ENCODE data around the gene UCN2. TPM values are rescaled to one million over a fixed set of nuclear protein-coding genes. Genes with fewer than 3 reads are reported as not detected.

Gene UCN2
- total and polyA plus RNA-seq, 2 of the 4 experiments (the other 2 are of a cell fraction): 0.54 to 2.7 TPM

DNA sequence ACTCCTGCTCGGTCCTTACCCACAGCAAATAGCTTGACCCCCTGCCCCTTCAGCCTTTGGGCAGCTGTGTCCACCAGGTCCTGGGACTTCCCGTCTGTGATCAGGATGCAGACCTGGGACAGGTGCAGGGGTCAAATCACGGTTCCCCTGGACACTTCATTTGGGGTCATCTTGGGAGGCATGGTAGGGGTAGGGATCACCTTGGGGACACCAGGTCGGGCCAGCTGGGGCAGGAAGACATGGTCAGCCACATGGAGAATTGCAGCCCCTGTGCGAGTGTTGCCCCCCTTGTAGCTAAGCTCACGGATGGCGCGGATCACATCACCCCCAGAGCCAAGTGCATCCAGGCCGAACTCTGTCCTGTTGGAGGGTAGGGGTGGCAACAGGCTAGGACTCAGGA is 29.8 kb upstream of the UCN2 start:
- no peak for TF ChIP-seq MAZ (IDR thresholded peaks at IDR 0.05; ENCODE audit: borderline replicate concordance, low read depth, low read length)
- TF ChIP-seq CEBPB (IDR thresholded peaks at IDR 0.05; ENCODE audit: low read depth, low read length): no peak
- no peak for TF ChIP-seq POLR2A (IDR thresholded peaks at IDR 0.05; ENCODE audit: low read depth, low read length)
- TF ChIP-seq BHLHE40 (IDR thresholded peaks at IDR 0.05; ENCODE audit: low read depth, low read length): no peak
- no peak for ATAC-seq (ENCODE audit: low read depth)
- no peak overlapping the region for H4K5ac ChIP-seq (ENCODE audit: low read depth, low read length)
- peak overlapping the region; percentile 57 for H2AK9ac ChIP-seq (replicated peaks; ENCODE audit: low read depth, low read length, poor library complexity)
- no peak overlapping the region for H2BK15ac ChIP-seq (ENCODE audit: low read depth, low read length)
- H3K4ac ChIP-seq (ENCODE audit: low read depth, low read length): peak overlapping the region; percentile 54; the same call in 1 of the 2 replicates
- H3K9me1 ChIP-seq (ENCODE audit: insufficient read depth, low read length): peaks cover 58% of the 10 kb centered on the region
- no peak overlapping the region for H3K4me3 ChIP-seq (ENCODE audit: insufficient read depth, low read depth, low read length)
- 90% methylated on average over 2 of the region's 9 CpGs; no CpG with 5 or more reads in 1 of the 2 experiments for WGBS, 2 experiments (ENCODE audit: extremely low coverage in 2 of 2, insufficient read length in 1 of 2)
- H3K36me3 ChIP-seq (ENCODE audit: control insufficient read depth, insufficient read depth, low read length): peaks cover 49% of the 10 kb centered on the region
- no peak overlapping the region for H4K91ac ChIP-seq (ENCODE audit: insufficient read depth, low read depth, low read length)
- H2AFZ ChIP-seq (replicated peaks; ENCODE audit: low read length, poor library complexity): peak overlapping the region; percentile 35
- peak overlapping the region; percentile 13; the same call in 1 of the 2 replicates for H3K4me2 ChIP-seq (ENCODE audit: low read depth, low read length)
- peaks cover 5% of the 10 kb centered on the region for H4K20me1 ChIP-seq (ENCODE audit: insufficient read depth, low read length)
- no peaks in the 10 kb centered on the region for H3K9me3 ChIP-seq (ENCODE audit: control insufficient read depth, insufficient read depth, low read length)
- H4K8ac ChIP-seq (ENCODE audit: low read depth in 2 of 2, low read length in 2 of 2): 0 out of 4 replicates have a peak overlapping the region, but pooled peaks of 1 of the 2 experiments have one; percentile 13
- BruUV-seq (replicated peaks): no TSS peak
- dilution Hi-C loops (cut with HindIII; ENCODE audit: low sequenced_read_pairs, unreplicated experiment): no loop called here
- H3K23ac ChIP-seq (ENCODE audit: low read depth, low read length): peak overlapping the region; percentile 42
- H3K4me1 ChIP-seq (ENCODE audit: control insufficient read depth, insufficient read depth, low read length): peaks cover 39% of the 10 kb centered on the region
- H2BK120ac ChIP-seq (ENCODE audit: low read depth, low read length): no peak overlapping the region; the same call in 1 of the 2 replicates
- H3K14ac ChIP-seq (replicated peaks; ENCODE audit: low read depth, low read length): 0 out of 2 replicates have a peak overlapping the region, but pooled peaks have one; percentile 6
- H2AK5ac ChIP-seq (ENCODE audit: low read depth, low read length): peak overlapping the region; percentile 73; the same call in 1 of the 2 replicates
- ChIA-PET CTCF (no interaction called here), POLR2A (ENCODE audit: unreplicated experiment) (no interaction called here)
- no peak overlapping the region for H3K27ac ChIP-seq (ENCODE audit: insufficient read depth, low read length)
- no peak overlapping the region for H3K18ac ChIP-seq (ENCODE audit: low read depth, low read length)
- H2BK5ac ChIP-seq (ENCODE audit: low read depth, low read length, poor library complexity, severe bottlenecking): no peak overlapping the region
- no peak overlapping the region for H3K56ac ChIP-seq (ENCODE audit: extremely low read depth, insufficient read depth, low read length)
- no peak overlapping the region for H2BK20ac ChIP-seq (ENCODE audit: low read depth, low read length)
- intact Hi-C loops (cut with micrococcal nuclease): no loop called here
- H3K79me1 ChIP-seq (ENCODE audit: low read depth in 1 of 2, low read length in 2 of 2): peaks cover 29 to 86% of the 10 kb centered on the region in 2 experiments
- no peak overlapping the region for H3K9ac ChIP-seq (ENCODE audit: low read depth, low read length)
- H3K27me3 ChIP-seq (ENCODE audit: control insufficient read depth, insufficient read depth, low read length): no peaks in the 10 kb centered on the region
- DNase-seq: no peak
- in situ Hi-C loops (cut with MboI; ENCODE audit: low sequenced_read_pairs): no loop called here
